ENCODE measurements around the gene GMPPA. TPM values are rescaled to one million over a fixed set of nuclear protein-coding genes. Genes with fewer than 3 reads are reported as not detected.
A peak's percentile ranks its signal among the peaks of the same experiment; 100 is the strongest.

The GMPPA gene
- total and polyA plus RNA-seq, 4 donors, result 18.8 to 48.9 (median 38.7) TPM

GRCh38 chr2:219527076-219527394 lies 28.3 kb downstream of the GMPPA start:
- peaks cover 0 to 60% (median 35%) of the 10 kb centered on the region in 3 donors for H3K27me3 ChIP-seq (ENCODE audit: control insufficient read depth in 3 of 3, insufficient read depth in 3 of 3, low read length in 2 of 3)
- peaks cover 0 to 34% (median 0%) of the 10 kb centered on the region in 5 donors for H3K4me1 ChIP-seq (ENCODE audit: control insufficient read depth in 5 of 5, insufficient read depth in 5 of 5, low read length in 5 of 5)
- no peak for TF ChIP-seq CTCF (IDR thresholded peaks at IDR 0.05; ENCODE audit: control extremely low read depth, extremely low read depth)
- H3K36me3 ChIP-seq (ENCODE audit: control insufficient read depth in 4 of 4, insufficient read depth in 4 of 4, low read length in 4 of 4), result no peaks in the 10 kb centered on the region
- ATAC-seq (ENCODE audit: insufficient read depth, low FRiP score) (no peak), DNase-seq (no peak)
- no peak overlapping the region for H3K4me3 ChIP-seq
- H3K27ac ChIP-seq (ENCODE audit: low read depth in 1 of 2, low read length in 1 of 2), result no peak overlapping the region
- 39 to 47% methylated on average over 6 of the region's 6 CpGs for WGBS, 2 donors
- peaks cover 0 to 2% (median 0%) of the 10 kb centered on the region in 4 donors for H3K9me3 ChIP-seq (ENCODE audit: control insufficient read depth in 4 of 4, insufficient read depth in 3 of 4, low read length in 3 of 4)
- no peak overlapping the region for H3K9ac ChIP-seq (ENCODE audit: insufficient read depth in 1 of 2, low read length in 2 of 2)

GRCh38 chr2:219527472-219527871 lies 28.8 kb downstream of the GMPPA start:
- peaks cover 0 to 2% (median 0%) of the 10 kb centered on the region in 4 donors for H3K9me3 ChIP-seq (ENCODE audit: control insufficient read depth in 4 of 4, insufficient read depth in 3 of 4, low read length in 3 of 4)
- no peak overlapping the region for H3K4me3 ChIP-seq
- no peak for TF ChIP-seq CTCF (IDR thresholded peaks at IDR 0.05; ENCODE audit: control extremely low read depth, extremely low read depth)
- no peak overlapping the region for H3K27ac ChIP-seq (ENCODE audit: low read depth in 1 of 2, low read length in 1 of 2)
- peaks cover 0 to 33% (median 0%) of the 10 kb centered on the region in 5 donors for H3K4me1 ChIP-seq (ENCODE audit: control insufficient read depth in 5 of 5, insufficient read depth in 5 of 5, low read length in 5 of 5)
- 55 to 64% methylated on average over 5 of the region's 5 CpGs for WGBS, 2 donors
- DNase-seq, result no peak
- H3K9ac ChIP-seq (ENCODE audit: insufficient read depth in 1 of 2, low read length in 2 of 2), result no peak overlapping the region
- ATAC-seq (ENCODE audit: insufficient read depth, low FRiP score), result no peak
- H3K27me3 ChIP-seq (ENCODE audit: control insufficient read depth in 3 of 3, insufficient read depth in 3 of 3, low read length in 2 of 3), result peaks cover 0 to 59% (median 35%) of the 10 kb centered on the region in 3 donors
- no peaks in the 10 kb centered on the region for H3K36me3 ChIP-seq (ENCODE audit: control insufficient read depth in 4 of 4, insufficient read depth in 4 of 4, low read length in 4 of 4)

GRCh38 chr2:219530048-219530963 lies 31.6 kb downstream of the GMPPA start:
- Histone ChIP-seq H3K9ac (ENCODE audit: insufficient read depth in 1 of 2, low read length in 2 of 2) (no peak overlapping the region), H3K4me1 (ENCODE audit: control insufficient read depth in 5 of 5, insufficient read depth in 5 of 5, low read length in 5 of 5) (peaks cover 0 to 25% (median 0%) of the 10 kb centered on the region in 5 donors), H3K27ac (ENCODE audit: low read depth in 1 of 2, low read length in 1 of 2) (no peak overlapping the region), H3K27me3 (ENCODE audit: control insufficient read depth in 3 of 3, insufficient read depth in 3 of 3, low read length in 2 of 3) (peaks cover 0 to 43% (median 22%) of the 10 kb centered on the region in 3 donors), H3K9me3 (ENCODE audit: control insufficient read depth in 4 of 4, insufficient read depth in 3 of 4, low read length in 3 of 4) (no peaks in the 10 kb centered on the region), H3K4me3 (no peak overlapping the region), H3K36me3 (ENCODE audit: control insufficient read depth in 4 of 4, insufficient read depth in 4 of 4, low read length in 4 of 4) (no peaks in the 10 kb centered on the region)
- ATAC-seq (ENCODE audit: insufficient read depth, low FRiP score) (peak; percentile 93), DNase-seq (peak; percentile 89 to 93 (median 92))
- peak; percentile 96 for TF ChIP-seq CTCF (IDR thresholded peaks at IDR 0.05; ENCODE audit: control extremely low read depth, extremely low read depth)
- WGBS, 2 donors, result 15% methylated on average over 21 of the region's 21 CpGs

Measured in lung (tissue), 12 donors.